GM18526 (cell line): ENCODE measurements around the gene BTBD6.

ENCODE experiments used
- POLR2A ChIP-seq: IDR thresholded peaks from 3 replicates; pipeline ENCODE4 v1.6.1; 2011; ENCODE audit not compliant: insufficient read length; ENCODE audit errors: extremely low read depth

Gene BTBD6

GRCh38 chr14:105249182-105250007, 1.1 kb downstream of the BTBD6 start:
- no peak for TF ChIP-seq POLR2A

DNA sequence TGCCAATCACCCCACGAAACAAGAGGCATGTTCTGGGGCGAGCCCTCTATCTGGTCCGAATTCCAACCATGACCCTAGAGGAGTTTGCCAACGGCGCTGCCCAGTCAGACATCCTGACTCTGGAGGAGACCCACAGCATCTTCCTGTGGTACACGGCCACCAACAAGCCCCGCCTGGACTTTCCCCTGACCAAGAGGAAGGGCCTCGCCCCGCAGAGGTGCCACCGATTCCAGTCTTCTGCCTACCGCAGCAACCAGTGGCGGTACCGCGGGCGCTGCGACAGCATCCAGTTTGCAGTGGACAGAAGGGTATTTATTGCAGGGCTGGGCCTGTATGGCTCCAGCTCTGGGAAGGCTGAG, 1.7 kb downstream of the BTBD6 start:
- TF ChIP-seq POLR2A, result no peak

- TF ChIP-seq POLR2A, result no peak
These were observed 2.7 kb downstream of the BTBD6 start for GRCh38 chr14:105250986-105251385.

DNA sequence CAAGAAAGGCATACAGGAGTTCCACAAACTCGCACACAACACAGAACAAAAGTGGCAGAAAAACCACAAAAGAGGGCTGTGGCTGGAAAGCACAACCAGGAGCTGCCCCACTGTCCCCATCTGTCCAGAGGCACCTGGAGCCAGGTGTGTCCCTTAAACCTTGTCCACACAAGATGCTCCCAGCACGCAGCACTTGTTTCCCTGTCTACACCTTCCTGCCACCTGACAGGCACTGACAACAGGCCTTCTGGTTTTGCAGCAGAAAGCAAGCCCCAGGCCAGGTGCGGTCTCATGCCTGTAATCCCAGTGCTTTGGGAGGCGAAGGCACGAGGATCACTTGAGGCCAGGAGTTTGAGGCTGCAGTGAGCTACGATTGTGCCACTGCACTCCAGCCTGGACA, 3.6 kb downstream of the BTBD6 start:
- TF ChIP-seq POLR2A, result no peak

GRCh38 chr14:105252552-105253328, 4.4 kb downstream of the BTBD6 start:
- no peak for TF ChIP-seq POLR2A

DNA sequence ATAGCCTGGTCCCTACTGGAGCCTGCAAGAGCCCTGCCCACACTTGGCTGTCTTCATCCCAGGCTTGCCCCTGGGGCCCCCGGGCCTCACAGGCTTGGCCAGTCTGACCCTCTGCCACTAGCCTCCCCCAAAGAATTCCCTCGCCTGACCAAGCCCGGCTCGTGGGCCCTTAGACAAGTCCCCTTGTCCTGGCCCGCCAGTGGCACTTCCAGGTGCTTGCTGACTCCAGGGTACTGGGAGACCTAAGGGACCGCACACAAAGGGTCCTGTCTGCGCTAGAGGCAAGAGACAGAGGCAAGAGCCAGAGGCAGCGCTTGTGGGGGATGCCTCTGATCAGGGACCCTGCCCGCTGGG, 5.0 kb downstream of the BTBD6 start:
- no peak for TF ChIP-seq POLR2A

- no peak for TF ChIP-seq POLR2A
These were observed 6.7 kb downstream of the BTBD6 start for GRCh38 chr14:105255021-105255507.

DNA sequence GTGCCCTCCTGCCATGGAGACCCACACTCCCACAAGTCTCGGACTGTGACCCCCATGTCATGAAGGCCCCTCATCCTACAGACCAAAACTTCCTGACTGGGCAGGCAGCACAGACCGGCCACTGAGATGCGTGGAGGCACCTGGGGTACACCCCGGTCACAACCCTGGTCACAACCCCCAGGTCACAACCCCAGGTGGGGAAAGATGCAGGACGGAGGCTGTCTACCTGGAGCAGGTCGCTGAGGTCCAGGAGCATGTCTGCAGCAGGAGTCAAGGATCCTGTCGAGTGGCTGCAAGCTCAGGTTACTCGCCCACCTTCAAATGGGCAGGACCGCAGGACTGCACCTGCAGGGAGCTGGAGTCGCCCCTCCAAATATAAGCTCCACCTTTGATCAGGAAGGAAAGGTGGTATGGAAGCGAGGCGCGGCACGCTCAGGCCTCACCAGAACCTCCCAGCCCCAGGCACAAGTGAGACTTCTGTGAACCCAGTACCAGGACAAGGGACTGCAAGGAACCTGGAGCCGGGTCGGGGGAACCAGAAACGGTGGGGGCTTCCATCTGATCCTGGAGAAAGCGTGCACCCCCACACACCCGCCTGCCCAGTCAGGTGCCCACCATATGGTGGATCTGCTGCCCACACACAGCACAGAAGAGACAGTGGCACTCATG, 8.1 kb downstream of the BTBD6 start:
- TF ChIP-seq POLR2A, result no peak

- TF ChIP-seq POLR2A, result no peak
These were observed 9.1 kb downstream of the BTBD6 start for GRCh38 chr14:105257464-105257863.

DNA sequence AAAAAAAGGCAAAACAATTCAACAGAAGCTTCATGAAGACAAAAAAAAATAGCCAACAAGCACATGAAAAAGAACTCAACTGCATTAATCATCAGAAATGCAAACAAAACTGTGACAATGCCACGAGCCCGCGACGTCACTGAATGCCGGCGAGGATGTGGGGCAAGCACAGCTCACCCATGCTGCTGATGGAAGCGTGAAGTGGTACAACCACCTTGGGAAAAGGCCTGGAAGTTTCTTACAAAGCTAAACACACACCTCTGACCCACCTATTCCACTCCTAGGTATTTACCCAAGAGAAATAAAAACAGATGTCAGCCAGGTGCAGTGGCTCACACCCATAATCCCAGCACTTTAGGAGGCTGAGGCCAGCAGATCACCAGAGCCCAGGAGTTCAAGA, 10.5 kb downstream of the BTBD6 start:
- TF ChIP-seq POLR2A, result no peak

DNA sequence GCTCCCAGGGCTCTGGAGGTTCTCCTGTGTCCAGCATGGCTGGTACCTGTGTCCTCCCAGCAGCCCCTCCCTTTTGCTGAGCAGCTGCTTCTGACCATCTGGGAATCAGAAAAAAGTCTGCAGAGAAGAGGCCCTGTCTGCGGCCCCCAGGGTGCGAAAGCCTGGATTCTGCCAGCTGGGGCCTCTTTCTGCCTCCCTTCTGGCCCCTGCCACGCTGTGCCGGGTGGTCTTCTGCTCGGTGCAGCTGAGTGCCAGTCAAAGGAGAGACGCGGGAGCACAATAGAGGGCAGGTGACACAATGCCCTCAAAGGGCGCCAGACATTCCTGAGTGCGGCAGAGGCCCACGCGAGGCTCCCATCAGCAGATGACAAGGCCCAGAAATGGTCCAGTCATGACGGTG, 12.6 kb downstream of the BTBD6 start:
- no peak for TF ChIP-seq POLR2A

DNA sequence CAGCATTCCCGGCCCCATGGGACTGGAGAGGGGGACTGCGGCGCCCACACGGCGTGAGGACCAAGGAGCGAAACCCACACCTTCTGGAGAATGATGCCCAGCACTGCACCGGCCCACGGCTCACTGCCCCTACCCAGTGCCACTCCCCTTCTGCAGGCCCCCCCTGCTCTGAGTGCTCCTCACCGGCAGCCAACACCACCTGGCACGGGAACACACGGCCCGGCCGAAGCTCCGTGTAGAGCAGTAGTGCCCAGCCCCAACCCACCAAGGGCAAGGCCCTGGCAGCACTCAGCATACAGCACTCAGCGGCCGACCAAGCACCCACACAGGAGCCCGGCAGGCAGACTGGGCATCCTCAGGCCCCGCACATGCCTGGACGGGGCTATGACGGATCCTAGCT, 13.4 kb downstream of the BTBD6 start:
- TF ChIP-seq POLR2A, result no peak

GRCh38 chr14:105267820-105268548, 19.7 kb downstream of the BTBD6 start:
- no peak for TF ChIP-seq POLR2A

DNA sequence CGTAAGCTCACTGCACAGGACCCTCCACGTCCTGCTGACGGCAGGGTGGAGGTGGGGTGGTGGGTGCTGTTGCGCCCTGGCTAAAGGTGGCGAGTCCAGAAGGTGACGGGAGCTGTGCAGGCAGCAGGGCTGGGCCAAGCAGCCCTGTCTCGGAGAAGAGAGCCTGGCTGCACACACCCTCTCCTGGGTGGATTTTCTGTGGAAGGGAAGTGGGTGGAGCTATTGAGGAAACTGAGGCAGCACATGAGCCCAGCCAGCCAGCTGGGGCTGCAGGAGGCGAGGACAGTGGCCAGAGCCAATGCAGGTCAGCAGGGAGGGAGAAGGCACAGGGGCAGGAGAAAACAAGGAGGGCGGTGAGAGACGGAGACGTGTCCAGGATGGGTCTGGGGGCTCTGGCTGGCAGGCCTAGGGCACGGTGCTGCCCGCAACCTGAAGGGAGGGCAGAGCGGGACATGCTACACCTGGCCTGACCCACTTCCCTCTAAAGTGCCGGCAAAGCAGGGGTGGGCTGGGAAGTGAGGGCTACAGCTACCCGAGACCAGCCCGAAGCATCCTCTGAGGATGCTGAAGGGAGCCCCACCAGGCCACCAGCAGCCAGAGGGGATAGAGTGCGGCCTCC, 20.5 kb downstream of the BTBD6 start:
- TF ChIP-seq POLR2A, result no peak

DNA sequence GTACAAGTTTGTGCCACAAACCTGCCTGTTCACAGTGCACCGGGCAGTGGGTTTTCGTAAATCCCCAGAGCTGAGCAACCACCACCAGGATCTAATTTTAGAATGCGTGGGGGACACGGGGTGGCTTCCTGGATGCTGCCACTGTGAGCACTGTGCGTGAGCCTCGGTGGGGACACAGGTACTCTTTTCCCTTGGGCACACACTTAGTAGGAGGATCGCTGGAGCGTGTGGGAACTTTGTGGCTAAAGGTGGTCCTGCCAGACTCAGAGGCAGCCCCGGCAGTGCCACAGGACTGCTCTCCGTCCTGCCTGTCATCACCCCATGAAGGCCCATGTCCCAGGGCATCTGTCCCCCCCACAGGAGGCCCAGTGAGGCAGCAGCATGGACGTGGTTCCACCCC, 21.1 kb downstream of the BTBD6 start:
- no peak for TF ChIP-seq POLR2A

DNA sequence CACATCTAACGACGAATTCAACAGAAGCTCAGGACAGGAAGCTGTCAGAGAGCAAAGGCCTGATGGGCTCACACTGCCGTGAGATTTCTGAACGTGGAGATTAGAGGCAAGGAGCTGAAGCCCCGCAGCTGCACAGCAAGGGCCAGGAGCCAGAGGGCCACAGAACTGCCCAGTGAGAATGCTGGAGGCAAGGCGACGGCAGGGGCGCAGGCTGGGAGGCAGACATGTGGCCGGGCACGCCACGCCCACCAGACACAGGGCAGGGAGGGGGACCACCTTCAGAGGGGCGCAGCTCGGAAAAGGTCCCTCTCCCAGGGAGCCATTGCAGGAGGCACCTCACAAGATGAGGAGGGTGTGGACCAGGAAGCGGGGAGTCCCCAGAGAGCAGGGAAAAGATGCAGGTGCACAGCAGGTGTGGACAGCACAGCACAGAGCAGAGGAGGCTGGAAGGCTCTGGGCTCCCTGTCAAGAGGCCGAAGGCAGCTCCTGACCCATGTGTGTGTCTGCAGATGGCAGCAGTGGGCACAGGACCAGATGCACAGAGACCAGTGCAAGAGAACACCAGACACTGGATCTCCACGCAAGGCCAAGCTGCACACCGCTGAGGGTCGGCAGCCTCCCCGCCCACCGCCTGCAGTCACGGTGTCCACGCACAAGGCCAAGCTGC, 23.0 kb downstream of the BTBD6 start:
- no peak for TF ChIP-seq POLR2A
